Adrenal gland (tissue), 12 donors: ENCODE measurements around the gene TSPAN9. TPM values are rescaled to one million over a fixed set of nuclear protein-coding genes. Genes with fewer than 3 reads are reported as not detected.

Experiments used
- DNase-seq, 7 donors: peaks; one replicate each; pipeline ENCODE4 v3.0.0-alpha.2; 2019 to 2020
- H3K27ac ChIP-seq, 5 donors: fragments of 200-600 bp; sonication (generic) in 4 of 5; 1 replicate in 3 of 5; 2 replicates in 2 of 5; pipeline versions ENCODE4 v1.5.1 to v1.8.0; 2016 to 2020; ENCODE audit warnings: mild to moderate bottlenecking in 1 of 5
- H3K27me3 ChIP-seq: fragments of 200-600 bp; 2 replicates; pipeline ENCODE4 v1.8.0; 2021
- H3K36me3 ChIP-seq, 2 donors: fragments of 200-600 bp; replicated peaks in 1 of 2; 1 replicate in 1 of 2; 2 replicates in 1 of 2; pipeline versions ENCODE4 v1.5.1 to v1.8.0; 2018 to 2022
- H3K4me1 ChIP-seq, 2 donors: fragments of 200-600 bp; replicated peaks in 1 of 2; 1 replicate in 1 of 2; 2 replicates in 1 of 2; pipeline versions ENCODE4 v1.5.1 to v1.8.0; 2018 to 2021
- H3K4me3 ChIP-seq, 4 donors: fragments of 200-600 bp; sonication (generic) in 3 of 4; one replicate each; pipeline ENCODE4 v1.5.1; 2016 to 2018
- H3K9me3 ChIP-seq, 3 donors: fragments of 200-600 bp; sonication (generic) in 1 of 3; replicated peaks in 1 of 3; 1 replicate in 2 of 3; 2 replicates in 1 of 3; pipeline versions ENCODE4 v1.5.1 to v1.8.0; 2016 to 2021
- CTCF ChIP-seq, 6 experiments: fragments of 450-650 bp in 4 of 6; fragments of 200-600 bp in 2 of 6; sonication (generic) in 1 of 6; IDR thresholded peaks; 1 replicate in 5 of 6; 2 replicates in 1 of 6; pipeline versions ENCODE4 v1.5.1 to v1.8.0; 2016 to 2021; ENCODE audit warnings: antibody characterized with exemption in 6 of 6, mild to moderate bottlenecking in 2 of 6, moderate library complexity in 1 of 6
- POLR2A ChIP-seq, 2 donors: fragments of 450-650 bp; IDR thresholded peaks; one replicate each; pipeline ENCODE4 v1.6.1; 2017; ENCODE audit warnings: antibody characterized with exemption in 2 of 2, mild to moderate bottlenecking in 2 of 2, moderate library complexity in 1 of 2
- WGBS, 4 donors: extraction: QIAGEN DNeasy Blood & Tissue Kit in 2 of 4; methylation state at CpG; one replicate each; pipeline versions ENCODE4 v1.1.5 to v1.1.7; 2013 to 2017; 5-methylcytosine and 5-hydroxymethylcytosine counted together
- intact Hi-C, 2 donors: fragments of 100-400 bp; cut with DNase I; formaldehyde crosslinking; loops; one replicate each; pipeline versions ENCODE4 v1.14.1 to v1.15.0; 2022 to 2023
- polyA plus RNA-seq, 3 donors: library from polyadenylated mRNA; stranded (reverse); fragments of 200-250 nt in 2 of 3; fragments of 350-450 nt in 1 of 3; fragmentation: Illumina TruSeq in 1 of 3; extraction: RNeasy Lipid Tissue Mini Kit (QIAGEN cat#74804) in 1 of 3; gene quantifications; one replicate each; pipeline ENCODE4 v1.2.3, GENCODE V29; 2013 to 2014
- total RNA-seq, 9 donors: library from RNA; depleted of rRNA in 4 of 9; stranded (reverse); fragments of >200 nt in 4 of 9; fragments of 120-200 nt in 1 of 9; fragmentation: NEBNext Ultra II Directional in 1 of 9; extraction: Animal tissue kit (Norgen Biotek cat#: 25700) in 1 of 9; gene quantifications; one replicate each; pipeline versions ENCODE4 v1.1.0 to v1.2.4, GENCODE V29; 2013 to 2023
- donor health status: healthy with polysubstance abuse.
- donor health status: Bipolar disorder and iron deficiency.
- donor health status: DM: yes; HTN: yes; CAD: no.
- donor health status: DM: no; HTN: no; CAD: no.
- donor health status: DM: no; HTN: no; CAD: no.
- donor health status: DM: yes; HTN: yes; CAD: no.

The TSPAN9 gene
- total and polyA plus RNA-seq, 12 donors: 12.4 to 31.4 (median 22.4) TPM

- no peak for DNase-seq
- intact Hi-C loops: no loop called here
- Histone ChIP-seq H3K36me3 (no peaks in the 10 kb centered on the region), H3K9me3 (no peaks in the 10 kb centered on the region), H3K27me3 (no peaks in the 10 kb centered on the region), H3K4me3 (no peak overlapping the region), H3K4me1 (no peaks in the 10 kb centered on the region), H3K27ac (peak overlapping the region in 1 of 5 donors; percentile 34)
- TF ChIP-seq CTCF (IDR thresholded peaks at IDR 0.05) (no peak), POLR2A (IDR thresholded peaks at IDR 0.05) (no peak)
- 72 to 91% (median 84%) methylated on average over 4 of the region's 4 CpGs for WGBS, 4 donors
Observed at GRCh38 chr12:3086211-3086610, 9.0 kb downstream of the TSPAN9 start.

GRCh38 chr12:3086729-3087323, 9.6 kb downstream of the TSPAN9 start:
- TF ChIP-seq CTCF (IDR thresholded peaks at IDR 0.05) (no peak), POLR2A (IDR thresholded peaks at IDR 0.05) (no peak)
- no peaks in the 10 kb centered on the region for H3K36me3 ChIP-seq
- H3K27ac ChIP-seq: peak overlapping the region in 1 of 5 donors; percentile 16
- intact Hi-C loops: no loop called here
- no peaks in the 10 kb centered on the region for H3K4me1 ChIP-seq
- no peak overlapping the region for H3K4me3 ChIP-seq
- no peaks in the 10 kb centered on the region for H3K27me3 ChIP-seq
- DNase-seq: no peak
- H3K9me3 ChIP-seq: no peaks in the 10 kb centered on the region
- WGBS, 4 donors: 85 to 96% (median 91%) methylated on average over 8 to 9 of the region's 9 CpGs

GRCh38 chr12:3087758-3088650, 10.8 kb downstream of the TSPAN9 start:
- no peak overlapping the region for H3K27ac ChIP-seq
- H3K27me3 ChIP-seq: no peaks in the 10 kb centered on the region
- TF ChIP-seq POLR2A (IDR thresholded peaks at IDR 0.05) (no peak), CTCF (IDR thresholded peaks at IDR 0.05) (no peak)
- no peaks in the 10 kb centered on the region for H3K4me1 ChIP-seq
- intact Hi-C loops: no loop called here
- no peak overlapping the region for H3K4me3 ChIP-seq
- WGBS, 4 donors: 80 to 92% (median 85%) methylated on average over 7 to 11 of the region's 11 CpGs
- H3K9me3 ChIP-seq: no peaks in the 10 kb centered on the region
- no peak for DNase-seq
- H3K36me3 ChIP-seq: no peaks in the 10 kb centered on the region

- H3K9me3 ChIP-seq: no peaks in the 10 kb centered on the region
- no peaks in the 10 kb centered on the region for H3K4me1 ChIP-seq
- H3K36me3 ChIP-seq: no peaks in the 10 kb centered on the region
- no peak overlapping the region for H3K27ac ChIP-seq
- intact Hi-C loops: no loop called here
- H3K4me3 ChIP-seq: no peak overlapping the region
- TF ChIP-seq CTCF (IDR thresholded peaks at IDR 0.05) (no peak), POLR2A (IDR thresholded peaks at IDR 0.05) (no peak)
- WGBS, 4 donors: 92 to 99% (median 95%) methylated on average over 5 of the region's 5 CpGs
- no peak for DNase-seq
- no peaks in the 10 kb centered on the region for H3K27me3 ChIP-seq
Observed at GRCh38 chr12:3089588-3089987, 12.4 kb downstream of the TSPAN9 start.
